Gastrocnemius medialis (tissue), 4 donors: ENCODE measurements around the gene SHB.

ENCODE experiments used
- POLR2A ChIP-seq, 2 donors: fragments of 450-650 bp; IDR thresholded peaks; one replicate each; pipeline ENCODE4 v1.6.1; 2017; ENCODE audit warnings: antibody characterized with exemption in 2 of 2, mild to moderate bottlenecking in 2 of 2, moderate library complexity in 2 of 2
- TF ChIP-seq, protein P1 (sequence below), 5 experiments: fragments of 450-650 bp in 3 of 5; fragments of 200-600 bp in 2 of 5; sonication (generic) in 2 of 5; IDR thresholded peaks in 4 of 5; conservative IDR thresholded peaks in 1 of 5; 1 replicate in 4 of 5; 2 replicates in 1 of 5; pipeline ENCODE4 v1.5.1; 2016 to 2019; ENCODE audit warnings: antibody characterized with exemption in 5 of 5, mild to moderate bottlenecking in 3 of 5, moderate library complexity in 3 of 5

DNA sequence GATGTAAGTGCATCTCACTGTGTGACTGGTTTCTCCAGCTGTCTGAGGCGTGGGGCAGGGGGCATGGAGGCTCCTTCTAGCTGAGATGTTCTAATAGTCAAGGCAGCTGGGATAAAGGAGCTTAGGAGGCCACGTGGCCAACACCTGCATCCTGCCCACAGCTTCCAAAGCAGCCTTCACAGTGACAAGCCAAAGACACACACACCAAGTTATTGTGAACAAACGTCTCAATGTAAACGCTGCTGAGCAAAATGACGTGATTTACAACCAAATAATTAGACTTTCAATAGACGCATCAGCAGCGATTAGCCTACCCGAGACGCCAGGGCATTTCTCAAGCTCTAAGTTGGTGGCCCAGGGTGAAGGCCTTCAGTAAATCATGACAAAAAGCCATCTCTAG, 141.9 kb downstream of the SHB start:
- TF ChIP-seq POLR2A (IDR thresholded peaks at IDR 0.05) = no peak
- TF ChIP-seq, protein P1, sequence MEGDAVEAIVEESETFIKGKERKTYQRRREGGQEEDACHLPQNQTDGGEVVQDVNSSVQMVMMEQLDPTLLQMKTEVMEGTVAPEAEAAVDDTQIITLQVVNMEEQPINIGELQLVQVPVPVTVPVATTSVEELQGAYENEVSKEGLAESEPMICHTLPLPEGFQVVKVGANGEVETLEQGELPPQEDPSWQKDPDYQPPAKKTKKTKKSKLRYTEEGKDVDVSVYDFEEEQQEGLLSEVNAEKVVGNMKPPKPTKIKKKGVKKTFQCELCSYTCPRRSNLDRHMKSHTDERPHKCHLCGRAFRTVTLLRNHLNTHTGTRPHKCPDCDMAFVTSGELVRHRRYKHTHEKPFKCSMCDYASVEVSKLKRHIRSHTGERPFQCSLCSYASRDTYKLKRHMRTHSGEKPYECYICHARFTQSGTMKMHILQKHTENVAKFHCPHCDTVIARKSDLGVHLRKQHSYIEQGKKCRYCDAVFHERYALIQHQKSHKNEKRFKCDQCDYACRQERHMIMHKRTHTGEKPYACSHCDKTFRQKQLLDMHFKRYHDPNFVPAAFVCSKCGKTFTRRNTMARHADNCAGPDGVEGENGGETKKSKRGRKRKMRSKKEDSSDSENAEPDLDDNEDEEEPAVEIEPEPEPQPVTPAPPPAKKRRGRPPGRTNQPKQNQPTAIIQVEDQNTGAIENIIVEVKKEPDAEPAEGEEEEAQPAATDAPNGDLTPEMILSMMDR (IDR thresholded peaks at IDR 0.05 in 4 of 5, conservative IDR thresholded peaks at IDR 0.05 in 1 of 5) = no peak
